ENCODE measurements around the gene RASGRP3. TPM values are rescaled to one million over a fixed set of nuclear protein-coding genes. Genes with fewer than 3 reads are reported as not detected.
A peak's percentile ranks its signal among the peaks of the same experiment; 100 is the strongest.

The RASGRP3 gene
- total RNA-seq, 1 experiment from 2014 or later, result 41.5 TPM

DNA sequence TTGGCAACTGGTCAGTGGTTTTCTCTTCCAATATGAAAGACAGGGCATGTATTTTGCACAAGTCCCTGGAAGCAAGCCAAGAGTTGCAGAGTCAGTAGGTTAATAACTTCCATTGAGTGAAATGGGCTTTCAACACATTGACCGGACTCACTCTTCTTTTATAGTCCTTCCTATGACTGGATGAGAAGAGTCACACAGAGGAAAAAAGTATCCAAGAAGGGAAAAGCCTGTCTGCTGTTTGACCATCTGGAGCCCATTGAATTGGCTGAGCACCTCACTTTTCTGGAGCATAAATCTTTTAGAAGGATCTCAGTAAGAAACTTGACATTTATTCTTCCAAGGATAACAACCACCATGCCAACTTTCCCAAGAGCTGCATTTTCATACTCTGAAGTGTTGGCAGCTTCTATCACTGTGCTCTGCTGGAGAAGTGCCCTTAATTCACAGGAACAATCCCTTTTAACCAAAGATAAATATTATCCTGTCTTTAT is 45.4 kb downstream of the RASGRP3 start:
- DNase-seq (ENCODE audit: low spot score), result peak; percentile 16

DNA sequence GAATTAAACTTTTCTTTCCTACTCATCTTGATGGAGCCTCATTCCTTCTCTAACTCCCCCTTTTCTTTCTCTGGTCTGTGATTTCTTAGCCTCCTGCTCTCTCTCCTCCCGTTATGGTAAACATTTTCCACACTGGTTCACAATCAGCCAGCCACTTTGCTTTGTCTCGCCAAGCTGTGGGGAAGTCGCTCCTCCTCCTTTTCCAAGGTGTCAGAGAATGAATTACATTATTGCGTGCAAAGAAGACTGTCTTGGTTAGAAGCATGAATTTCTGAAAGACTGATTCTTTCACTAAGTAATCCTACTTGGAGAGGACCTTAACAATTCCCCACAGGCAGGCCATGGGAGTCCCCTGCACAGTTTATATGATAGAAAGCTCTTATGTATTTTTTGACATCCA is 46.1 kb downstream of the RASGRP3 start:
- DNase-seq (ENCODE audit: low spot score), result no peak

GRCh38 chr2:33525666-33526065 is 49.2 kb downstream of the RASGRP3 start:
- DNase-seq (ENCODE audit: low spot score), result no peak

DNA sequence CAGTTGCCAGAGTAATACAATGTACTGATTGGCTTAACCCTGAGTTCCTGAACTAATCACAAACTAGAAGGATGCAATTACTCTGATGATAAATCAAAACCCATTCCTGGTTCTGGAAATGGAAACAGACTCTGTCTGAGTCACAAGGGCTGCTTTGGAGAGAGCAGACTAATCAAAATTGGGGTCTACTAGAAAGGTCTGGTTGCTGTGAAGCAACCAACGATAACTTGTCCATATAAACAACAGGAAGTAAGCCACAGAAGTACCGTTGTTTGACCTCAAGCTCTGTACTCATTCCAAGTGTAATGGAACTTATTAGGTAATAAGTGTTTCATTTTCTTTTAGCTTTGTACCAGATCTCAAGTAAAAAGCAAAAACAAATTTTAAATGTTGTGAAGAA is 49.7 kb downstream of the RASGRP3 start:
- DNase-seq (ENCODE audit: low spot score), result no peak

- no peak for DNase-seq (ENCODE audit: low spot score)
Observed at GRCh38 chr2:33526921-33527320, 50.5 kb downstream of the RASGRP3 start.

DNA sequence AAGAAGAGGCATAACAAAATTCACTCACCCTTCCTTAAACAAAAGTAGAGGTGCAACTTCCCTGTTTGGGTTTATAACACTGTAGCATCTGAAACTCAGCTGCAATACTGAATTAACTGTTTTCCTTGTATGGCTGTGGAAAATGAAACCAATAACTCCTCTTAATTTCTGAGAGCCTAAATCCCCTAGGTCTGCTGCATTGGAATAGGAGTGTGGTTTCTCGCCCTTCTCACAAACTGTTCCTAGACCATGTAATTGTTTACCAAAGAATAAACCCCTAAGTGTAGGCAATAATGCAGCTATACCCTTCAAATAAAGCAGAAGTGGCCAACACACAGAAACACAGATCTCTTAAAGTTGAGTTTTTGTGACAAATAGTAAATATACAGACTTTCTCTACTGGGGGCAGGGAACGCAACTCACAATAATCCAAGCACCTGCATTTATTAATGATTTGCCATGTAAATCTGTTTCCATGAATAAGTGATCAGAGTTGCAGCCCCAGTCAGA is 52.0 kb downstream of the RASGRP3 start:
- no peak for DNase-seq (ENCODE audit: low spot score)

DNA sequence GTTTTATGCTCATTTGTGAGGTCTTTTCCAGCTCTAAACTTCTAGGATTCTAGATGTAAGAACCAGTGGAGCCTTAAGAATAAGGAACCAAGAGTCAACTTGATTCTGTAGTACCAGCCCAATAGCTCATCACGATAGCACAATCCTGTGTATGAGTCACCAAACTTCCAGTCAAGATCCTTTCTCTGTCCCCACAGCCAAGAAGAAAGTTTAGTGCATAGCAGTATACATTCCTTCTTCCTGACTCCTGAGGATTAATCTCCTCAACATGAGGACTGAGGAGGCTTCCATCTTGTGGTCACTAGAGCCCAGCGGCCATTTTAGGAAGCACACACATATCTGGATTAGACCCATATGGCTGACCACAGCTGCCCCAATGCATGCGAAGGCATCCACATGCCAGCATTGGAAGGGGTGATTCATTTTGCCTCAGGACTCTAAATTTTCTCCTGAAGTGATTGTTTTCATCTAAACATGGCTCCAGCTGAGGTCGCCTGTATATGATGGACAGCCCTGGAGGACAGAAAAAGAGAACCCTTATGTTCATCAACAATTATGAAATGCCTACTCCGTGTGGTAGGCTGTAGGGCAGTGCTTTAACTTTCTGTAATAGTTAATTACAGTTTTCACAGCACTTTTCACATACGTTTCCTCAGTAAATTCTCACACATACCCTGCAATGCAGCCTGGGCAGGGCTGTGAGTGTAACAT is 53.5 kb downstream of the RASGRP3 start:
- DNase-seq (ENCODE audit: low spot score), result peak; percentile 96

GRCh38 chr2:33530690-33531548 is 54.5 kb downstream of the RASGRP3 start:
- no peak for DNase-seq (ENCODE audit: low spot score)

DNA sequence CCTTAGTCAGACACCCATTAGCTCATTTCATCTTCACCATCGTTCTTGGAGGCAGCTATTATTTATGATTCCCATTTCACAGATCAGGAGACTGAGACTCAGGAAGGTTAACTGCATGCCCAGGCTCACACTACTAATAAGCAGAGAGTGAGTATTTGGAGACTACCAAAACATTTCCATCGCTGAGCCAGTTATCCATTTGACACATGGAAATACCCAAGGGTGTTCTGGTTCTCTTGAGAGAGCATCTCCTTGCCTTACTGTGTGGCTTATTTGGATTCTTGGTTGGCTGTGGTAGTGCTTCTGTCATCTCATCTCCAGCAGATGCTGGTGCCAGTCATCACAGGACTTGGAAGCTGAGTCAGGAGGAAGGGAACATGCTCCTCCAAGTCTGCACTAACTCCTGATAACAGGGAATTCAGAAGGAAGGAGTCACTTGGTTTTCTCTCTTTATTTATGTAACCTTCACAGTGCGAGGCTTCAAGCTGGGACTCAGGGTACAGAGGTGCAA is 55.2 kb downstream of the RASGRP3 start:
- no peak for DNase-seq (ENCODE audit: low spot score)

DNA sequence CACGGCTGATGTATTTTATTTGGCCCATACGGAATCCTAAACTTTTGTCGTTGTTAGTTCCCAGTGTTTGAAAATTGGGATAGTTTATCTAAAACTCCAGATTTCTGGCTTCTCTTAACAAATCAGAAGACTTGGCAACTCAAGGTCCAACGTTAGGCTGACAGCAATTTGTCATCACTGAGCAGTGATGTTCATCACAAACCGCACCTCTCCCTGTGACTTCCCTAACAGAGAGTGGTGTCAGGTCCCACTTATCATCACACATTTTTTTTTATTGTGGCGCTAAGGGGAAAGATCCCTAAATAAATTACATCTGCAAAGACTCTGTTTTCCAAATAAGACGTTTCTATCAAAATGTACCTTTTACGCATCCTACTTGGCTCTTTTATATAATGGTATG is 55.7 kb downstream of the RASGRP3 start:
- no peak for DNase-seq (ENCODE audit: low spot score)

DNA sequence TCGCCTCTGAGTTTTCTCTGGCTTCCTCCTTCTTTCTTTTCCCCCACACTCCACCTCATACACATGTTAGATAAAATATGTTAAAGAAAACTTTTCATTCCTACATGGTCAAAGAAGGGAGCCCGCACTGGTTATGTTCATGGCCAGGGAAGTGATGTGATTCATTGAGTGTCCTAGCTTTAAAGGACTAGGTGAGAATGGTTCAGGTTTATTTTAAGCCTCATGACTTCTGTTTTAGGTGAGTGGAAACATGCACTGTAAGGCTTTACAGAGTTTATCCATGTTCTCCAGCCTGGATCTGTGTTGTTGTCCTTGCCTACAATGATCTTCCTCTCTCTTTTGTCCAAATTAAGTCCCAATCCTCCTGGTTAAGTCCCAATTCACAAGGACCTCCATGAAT is 56.5 kb downstream of the RASGRP3 start:
- DNase-seq (ENCODE audit: low spot score), result no peak

GRCh38 chr2:33535421-33535820 is 59.0 kb downstream of the RASGRP3 start:
- no peak for DNase-seq (ENCODE audit: low spot score)

- no peak for DNase-seq (ENCODE audit: low spot score)
Observed at GRCh38 chr2:33541243-33541642, 64.8 kb downstream of the RASGRP3 start.

- DNase-seq (ENCODE audit: low spot score), result no peak
Observed at GRCh38 chr2:33550206-33550605, 73.8 kb downstream of the RASGRP3 start.

GRCh38 chr2:33552758-33553461 is 76.5 kb downstream of the RASGRP3 start:
- DNase-seq (ENCODE audit: low spot score), result no peak

GRCh38 chr2:33555681-33556080 is 79.2 kb downstream of the RASGRP3 start:
- no peak for DNase-seq (ENCODE audit: low spot score)

DNA sequence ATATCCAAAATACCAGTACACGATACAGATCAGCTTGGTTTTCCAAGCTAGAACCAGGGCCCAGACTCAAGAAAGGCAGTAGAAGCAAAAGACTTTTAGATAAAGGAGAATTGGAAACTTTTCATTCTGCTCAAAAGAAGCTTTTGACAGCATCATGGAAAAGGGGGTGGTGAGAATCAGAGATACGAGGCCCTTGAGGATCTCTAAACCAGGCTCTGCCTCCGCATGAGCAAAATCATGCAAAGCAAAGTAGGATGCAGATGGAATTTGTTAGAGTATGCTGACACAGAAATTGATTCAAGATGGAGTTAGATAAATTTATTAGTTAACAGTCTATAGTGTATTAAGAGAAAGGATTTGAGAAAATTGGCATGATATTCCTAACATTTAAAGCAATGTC is 82.9 kb downstream of the RASGRP3 start:
- no peak for DNase-seq (ENCODE audit: low spot score)

GRCh38 chr2:33560017-33560416 is 83.6 kb downstream of the RASGRP3 start:
- no peak for DNase-seq (ENCODE audit: low spot score)

DNA sequence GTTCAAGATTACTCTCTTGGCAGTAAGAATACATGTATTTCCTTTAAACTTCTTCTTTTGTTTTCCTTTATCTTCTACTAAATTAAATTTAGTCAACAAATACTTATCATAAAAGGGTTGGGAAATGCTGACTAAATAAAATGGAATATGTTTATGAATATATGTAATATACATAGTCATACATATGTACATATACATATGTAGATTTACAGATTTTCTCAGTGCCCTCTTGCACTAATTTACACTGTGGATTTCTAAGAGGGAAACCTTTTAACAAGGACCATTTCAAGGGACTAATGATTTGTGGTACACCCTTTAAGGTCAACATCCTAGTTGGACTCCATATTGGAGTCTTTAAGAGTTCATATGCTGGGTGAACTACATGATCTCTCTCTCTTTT is 85.4 kb downstream of the RASGRP3 start:
- no peak for DNase-seq (ENCODE audit: low spot score)

DNA sequence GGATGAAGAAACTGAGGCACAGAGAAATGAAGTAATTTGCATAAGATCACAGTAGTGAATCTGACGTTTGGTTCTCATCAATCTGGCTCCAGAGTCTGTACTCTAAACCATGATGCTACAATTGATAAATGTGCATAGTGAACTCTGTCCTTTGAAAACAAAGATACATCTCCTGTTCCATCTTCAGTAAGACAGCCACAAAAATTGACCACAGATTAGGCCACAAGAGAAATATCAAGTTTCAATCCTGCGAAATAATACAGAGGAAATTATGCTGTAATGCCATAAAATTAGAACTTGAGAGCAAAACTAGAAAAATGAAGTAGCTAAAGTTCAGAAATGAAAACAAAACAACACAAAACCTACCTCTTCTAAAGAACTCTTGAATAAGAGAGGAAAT is 94.2 kb downstream of the RASGRP3 start:
- DNase-seq (ENCODE audit: low spot score), result no peak

- DNase-seq (ENCODE audit: low spot score), result no peak
Observed at GRCh38 chr2:33573657-33574056, 97.2 kb downstream of the RASGRP3 start.

DNA sequence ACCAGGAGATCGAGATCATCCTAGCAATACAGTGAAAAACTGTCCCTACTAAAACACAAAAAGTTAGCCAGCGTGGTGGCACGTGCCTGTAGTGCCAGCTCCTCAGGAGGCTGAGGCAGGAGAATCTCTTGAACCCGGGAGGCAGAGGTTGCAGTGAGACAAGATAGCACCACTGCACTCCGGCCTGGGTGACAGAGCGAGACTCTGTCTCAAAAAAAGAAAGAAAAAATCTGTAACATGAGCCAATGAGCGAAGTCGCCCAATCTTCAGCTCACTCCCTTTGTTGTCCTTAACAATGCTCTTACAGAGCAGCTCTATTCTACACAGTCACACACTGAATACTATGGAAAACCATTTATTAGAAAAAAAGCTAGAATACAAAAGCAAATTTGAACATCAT is 100.6 kb downstream of the RASGRP3 start:
- DNase-seq (ENCODE audit: low spot score), result no peak

Data from A172 (cell line).